Measurements from ENCODE around the gene GALNT2.

- TF ChIP-seq EZH2 (IDR thresholded peaks at IDR 0.05; ENCODE audit: borderline replicate concordance, insufficient read depth, low read depth, low read length, poor library complexity, severe bottlenecking) = no peak
- no peak for TF ChIP-seq CTCF (IDR thresholded peaks at IDR 0.05)
These were observed 71.7 kb downstream of the GALNT2 start for GRCh38 chr1:230138561-230139239.
